Nephron (organoid): ENCODE data around the gene QKI.
"Not testable (repeated sequence)": the region's sequence is repeated elsewhere in the genome, so short reads cannot be mapped to it uniquely, and the experiment has no call there.

Source experiments
- H3K27ac Mint-ChIP-seq, 3 experiments: 2 replicates each; pipeline ENCODE4 v1.8.0; 2020; ENCODE audit warnings: mixed read lengths in 3 of 3, mild to moderate bottlenecking in 2 of 3, moderate library complexity in 1 of 3
- H3K27me3 Mint-ChIP-seq: 2 replicates; pipeline ENCODE4 v1.8.0; 2021; ENCODE audit warnings: low read depth, mild to moderate bottlenecking, moderate library complexity, mixed read lengths
- H3K36me3 Mint-ChIP-seq: 2 replicates; pipeline ENCODE4 v1.8.0; 2020; ENCODE audit warnings: low read depth, mixed read lengths
- H3K4me1 Mint-ChIP-seq: 2 replicates; pipeline ENCODE4 v1.8.0; 2020; ENCODE audit warnings: mixed read lengths
- H3K4me3 Mint-ChIP-seq, 3 experiments: 2 replicates each; pipeline ENCODE4 v1.8.0; 2020; ENCODE audit warnings: mild to moderate bottlenecking in 3 of 3, mixed read lengths in 3 of 3, moderate library complexity in 2 of 3
- H3K9me3 Mint-ChIP-seq: 2 replicates; pipeline ENCODE4 v1.8.0; 2020; ENCODE audit warnings: mixed read lengths
- TF ChIP-seq, protein P1 (sequence below), 3 experiments: fragments of 200-600 bp; sonication (generic); IDR thresholded peaks; one replicate each; pipeline ENCODE4 v1.5.0; 2021; ENCODE audit warnings: antibody characterized with exemption in 3 of 3; ENCODE audit not compliant: unreplicated experiment in 3 of 3

QKI gene

DNA sequence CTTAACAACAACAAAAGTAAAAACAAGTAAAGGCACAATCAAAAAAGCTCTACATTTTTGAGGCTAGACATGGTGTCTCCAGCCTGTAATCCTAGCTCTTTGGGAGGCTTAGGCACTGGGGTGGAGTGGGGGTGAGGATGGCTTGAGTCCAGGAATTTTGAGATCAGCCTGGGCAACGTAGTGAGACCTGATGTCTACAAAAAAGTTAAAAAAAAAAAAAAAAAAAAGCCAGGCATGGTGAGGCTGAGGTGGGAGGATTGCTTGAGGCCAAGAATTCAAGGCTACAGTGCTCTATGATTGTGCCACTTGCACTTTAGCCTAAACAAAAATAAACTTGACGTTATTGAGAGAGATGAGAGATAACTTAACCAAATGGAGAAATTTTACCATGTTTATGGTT is 60.1 kb downstream of the QKI start:
- peaks cover 27% of the 10 kb centered on the region for H3K9me3 Mint-ChIP-seq
- TF ChIP-seq, protein P1, sequence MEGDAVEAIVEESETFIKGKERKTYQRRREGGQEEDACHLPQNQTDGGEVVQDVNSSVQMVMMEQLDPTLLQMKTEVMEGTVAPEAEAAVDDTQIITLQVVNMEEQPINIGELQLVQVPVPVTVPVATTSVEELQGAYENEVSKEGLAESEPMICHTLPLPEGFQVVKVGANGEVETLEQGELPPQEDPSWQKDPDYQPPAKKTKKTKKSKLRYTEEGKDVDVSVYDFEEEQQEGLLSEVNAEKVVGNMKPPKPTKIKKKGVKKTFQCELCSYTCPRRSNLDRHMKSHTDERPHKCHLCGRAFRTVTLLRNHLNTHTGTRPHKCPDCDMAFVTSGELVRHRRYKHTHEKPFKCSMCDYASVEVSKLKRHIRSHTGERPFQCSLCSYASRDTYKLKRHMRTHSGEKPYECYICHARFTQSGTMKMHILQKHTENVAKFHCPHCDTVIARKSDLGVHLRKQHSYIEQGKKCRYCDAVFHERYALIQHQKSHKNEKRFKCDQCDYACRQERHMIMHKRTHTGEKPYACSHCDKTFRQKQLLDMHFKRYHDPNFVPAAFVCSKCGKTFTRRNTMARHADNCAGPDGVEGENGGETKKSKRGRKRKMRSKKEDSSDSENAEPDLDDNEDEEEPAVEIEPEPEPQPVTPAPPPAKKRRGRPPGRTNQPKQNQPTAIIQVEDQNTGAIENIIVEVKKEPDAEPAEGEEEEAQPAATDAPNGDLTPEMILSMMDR (IDR thresholded peaks at IDR 0.05; ENCODE audit: unreplicated experiment in 3 of 3), result no peak
- peaks cover 10% of the 10 kb centered on the region for H3K4me1 Mint-ChIP-seq

DNA sequence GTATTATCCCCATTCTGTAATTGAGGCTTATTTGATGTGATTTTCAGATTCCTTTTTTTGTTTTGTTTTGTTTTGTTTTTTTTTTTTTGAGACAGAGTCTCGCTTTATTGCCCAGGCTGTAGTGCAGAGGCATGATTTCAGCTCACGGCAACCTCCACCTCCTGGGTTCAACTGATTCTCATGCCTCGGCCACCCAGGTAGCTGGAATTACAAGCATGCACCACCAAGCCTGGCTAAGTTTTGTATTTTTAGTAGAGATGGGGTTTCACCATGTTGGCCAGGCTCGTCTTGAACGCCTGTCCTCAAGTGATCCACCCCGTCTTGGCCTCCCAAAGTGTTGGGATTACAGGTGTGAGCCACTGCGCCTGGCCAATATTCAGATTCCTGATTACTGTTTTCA is 62.4 kb downstream of the QKI start:
- H3K9me3 Mint-ChIP-seq, H3K27ac Mint-ChIP-seq, H3K27me3 Mint-ChIP-seq, H3K4me3 Mint-ChIP-seq: not testable (repeated sequence)
- Mint-ChIP-seq H3K4me1 (peaks cover 15% of the 10 kb centered on the region), H3K36me3 (peaks cover 78% of the 10 kb centered on the region)

More for the DNA sequence above, 60.1 kb downstream of the QKI start:
- Mint-ChIP-seq H3K36me3 (peaks cover 82% of the 10 kb centered on the region), H3K27ac (no peak overlapping the region), H3K4me3 (no peak overlapping the region), H3K27me3 (no peaks in the 10 kb centered on the region)

DNA sequence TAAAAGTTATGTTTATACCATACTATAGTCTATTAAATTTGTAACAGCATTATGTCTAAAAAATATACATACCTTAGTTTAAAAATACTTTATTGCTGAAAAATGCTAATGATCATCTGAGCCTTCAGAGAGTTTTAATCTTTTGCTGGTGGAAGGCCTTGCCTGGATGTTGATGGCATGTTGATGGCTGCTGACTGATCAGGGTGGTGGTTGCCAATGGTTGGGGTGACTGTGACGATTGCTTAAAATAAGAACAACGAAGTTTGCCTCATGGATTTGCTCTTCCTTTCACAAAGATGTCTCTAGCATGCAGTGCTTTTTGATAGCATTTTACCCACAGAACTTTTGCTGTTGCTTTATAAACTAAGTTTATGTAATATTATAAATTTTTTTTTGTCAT is 68.6 kb downstream of the QKI start:
- H3K36me3 Mint-ChIP-seq, result peaks cover 63% of the 10 kb centered on the region
- H3K4me1 Mint-ChIP-seq, result peaks cover 19% of the 10 kb centered on the region
- no peaks in the 10 kb centered on the region for H3K9me3 Mint-ChIP-seq

DNA sequence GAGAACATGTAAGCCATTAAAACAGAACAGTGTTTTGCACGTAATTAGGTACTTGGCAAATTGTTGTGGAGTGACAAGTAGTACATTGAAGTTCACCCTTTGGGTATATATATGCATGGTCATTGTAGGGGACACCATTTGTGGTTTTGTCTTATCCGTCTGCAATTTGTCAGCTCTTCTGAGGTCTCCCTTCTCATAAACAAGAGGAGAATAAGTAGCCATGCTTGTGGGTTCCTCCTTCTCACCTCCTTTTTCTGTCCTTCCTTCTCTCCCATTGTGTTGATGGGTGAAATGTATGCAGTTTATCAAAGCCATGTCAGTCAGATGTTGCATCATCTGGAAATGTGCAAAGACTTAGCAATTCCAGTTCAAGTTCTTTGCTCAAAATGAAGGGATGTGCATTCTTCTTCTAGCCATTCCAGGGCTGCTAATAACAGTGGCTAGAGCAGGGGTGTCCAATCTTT is 70.9 kb downstream of the QKI start:
- Mint-ChIP-seq H3K36me3 (peaks cover 45% of the 10 kb centered on the region), H3K4me3 (no peak overlapping the region), H3K27me3 (no peaks in the 10 kb centered on the region), H3K4me1 (peaks cover 35% of the 10 kb centered on the region), H3K27ac (no peak overlapping the region), H3K9me3 (no peaks in the 10 kb centered on the region)
- TF ChIP-seq, protein P1 (IDR thresholded peaks at IDR 0.05; ENCODE audit: unreplicated experiment in 3 of 3), result no peak

More for the DNA sequence above, 68.6 kb downstream of the QKI start:
- Mint-ChIP-seq H3K27ac (no peak overlapping the region), H3K27me3 (no peaks in the 10 kb centered on the region), H3K4me3 (no peak overlapping the region)
- TF ChIP-seq, protein P1 (IDR thresholded peaks at IDR 0.05; ENCODE audit: unreplicated experiment in 3 of 3), result no peak

DNA sequence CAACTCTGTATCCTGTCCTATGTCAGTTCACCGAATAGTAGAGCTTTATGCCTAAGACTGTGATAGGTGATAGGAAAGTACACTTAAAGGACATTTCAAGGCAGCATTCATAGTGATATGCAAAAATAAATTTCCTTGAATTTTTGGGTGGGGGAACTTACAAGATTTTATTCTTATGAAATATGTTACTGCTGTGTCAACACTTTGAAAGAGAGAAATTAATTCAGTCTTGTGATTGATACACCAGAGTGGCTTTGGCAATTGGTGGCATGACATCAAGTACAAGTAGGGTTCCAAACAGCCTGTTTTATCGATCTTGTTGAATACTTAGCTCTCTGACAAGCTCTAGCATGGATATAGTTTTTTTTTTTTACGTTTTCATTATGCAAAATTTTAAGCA is 72.3 kb downstream of the QKI start:
- Mint-ChIP-seq H3K27ac (no peak overlapping the region), H3K36me3 (peaks cover 33% of the 10 kb centered on the region), H3K9me3 (no peaks in the 10 kb centered on the region), H3K4me3 (no peak overlapping the region), H3K4me1 (peaks cover 46% of the 10 kb centered on the region), H3K27me3 (no peaks in the 10 kb centered on the region)
- TF ChIP-seq, protein P1 (IDR thresholded peaks at IDR 0.05; ENCODE audit: unreplicated experiment in 3 of 3), result no peak

DNA sequence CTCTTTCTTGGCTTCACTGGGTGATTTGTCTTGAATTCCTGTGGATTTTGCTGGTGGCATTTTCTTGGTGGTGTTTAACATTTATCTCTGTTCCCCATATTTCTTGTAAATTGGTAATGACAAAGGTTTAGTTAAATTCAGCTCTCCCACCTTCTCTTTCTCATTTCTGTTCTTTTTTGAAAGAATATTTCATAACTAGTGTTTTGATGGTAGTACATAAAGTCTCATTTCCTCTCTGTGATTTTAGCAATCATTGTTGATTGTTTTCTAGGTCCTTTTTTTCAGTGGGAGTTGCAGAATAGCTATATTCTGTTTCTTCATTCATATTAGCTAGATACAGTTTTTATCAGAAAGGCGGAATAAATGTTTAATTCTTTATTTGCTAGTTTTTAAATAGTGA is 73.1 kb downstream of the QKI start:
- H3K36me3 Mint-ChIP-seq, result peaks cover 27% of the 10 kb centered on the region
- no peak overlapping the region for H3K27ac Mint-ChIP-seq
- TF ChIP-seq, protein P1 (IDR thresholded peaks at IDR 0.05; ENCODE audit: unreplicated experiment in 3 of 3), result no peak
- peaks cover 46% of the 10 kb centered on the region for H3K4me1 Mint-ChIP-seq
- H3K4me3 Mint-ChIP-seq, result no peak overlapping the region
- H3K27me3 Mint-ChIP-seq, result no peaks in the 10 kb centered on the region
- no peaks in the 10 kb centered on the region for H3K9me3 Mint-ChIP-seq
